PC-9 (cell line): ENCODE data around the gene ZNF215.

Experiments
- CTCF ChIP-seq: fragments of 200-600 bp; sonication (generic); conservative IDR thresholded peaks from 2 replicates; pipeline ENCODE4 v1.6.1; 2017; ENCODE audit warnings: mixed run types, antibody characterized with exemption, mild to moderate bottlenecking, moderate library complexity
- EZH2 ChIP-seq: fragments of 200-600 bp; sonication (generic); IDR thresholded peaks from 2 replicates; pipeline ENCODE4 v1.8.0; 2017; ENCODE audit warnings: antibody characterized with exemption, low read depth

- TF ChIP-seq EZH2 (no peak), CTCF (no peak)
Measured at GRCh38 chr11:6892400-6892799, 33.8 kb upstream of the ZNF215 start, which contains the start of gene OR2D2.
